Stimulated activated CD4-positive, alpha-beta T cell treated with anti-CD3 and anti-CD28 coated beads, Interleukin-4, amount 100 ng/mL, for 4 hours (primary cell): ENCODE measurements around the gene SCYGR5.

ENCODE experiments used
- DNase-seq, 2 experiments: peaks; one replicate each; pipeline ENCODE4 v3.0.0-alpha.2; 2020

The SCYGR5 gene

DNA sequence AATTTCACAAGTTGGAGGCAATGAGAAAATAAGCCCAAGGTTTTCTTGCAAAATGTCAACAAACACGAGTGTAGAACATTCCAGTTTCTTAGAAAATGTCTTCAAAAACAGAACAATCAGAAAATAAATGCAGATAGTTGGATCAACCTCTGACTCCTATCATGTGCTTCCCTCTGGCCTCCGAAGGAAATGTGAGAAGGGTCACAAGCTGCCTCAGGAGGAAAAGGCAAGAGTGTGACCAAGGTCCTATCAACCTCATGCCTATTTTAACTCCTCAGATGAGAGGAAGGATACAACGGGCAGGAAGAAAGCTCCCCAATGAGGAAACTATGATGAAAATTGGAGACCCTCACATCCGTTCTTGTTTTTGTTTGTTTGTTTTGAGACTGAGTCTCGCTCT, 7.9 kb downstream of the SCYGR5 start:
- no peak for DNase-seq

GRCh38 chr2:227677928-227678327, 11.3 kb downstream of the SCYGR5 start:
- no peak for DNase-seq

- no peak for DNase-seq
These were observed 17.7 kb downstream of the SCYGR5 start for GRCh38 chr2:227684258-227684657.

DNA sequence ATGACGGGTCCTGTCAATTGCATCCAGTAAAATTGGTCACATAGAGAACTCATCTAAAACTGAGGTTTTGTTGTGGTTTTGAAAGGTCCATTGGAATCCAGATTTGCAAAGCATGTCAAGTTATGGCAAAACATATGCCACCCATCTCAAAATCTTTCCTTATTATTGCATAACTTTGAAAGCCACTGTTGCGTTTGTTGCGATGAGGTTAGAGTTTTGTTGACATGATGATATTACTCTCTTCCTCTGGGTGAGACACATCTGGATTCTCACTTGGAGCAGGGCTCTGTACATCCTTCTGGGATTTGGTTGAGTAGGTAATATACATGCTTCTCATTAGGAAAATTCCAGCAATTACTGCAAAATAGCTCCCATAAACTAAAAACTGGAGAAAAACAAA, 20.6 kb downstream of the SCYGR5 start:
- no peak for DNase-seq

DNA sequence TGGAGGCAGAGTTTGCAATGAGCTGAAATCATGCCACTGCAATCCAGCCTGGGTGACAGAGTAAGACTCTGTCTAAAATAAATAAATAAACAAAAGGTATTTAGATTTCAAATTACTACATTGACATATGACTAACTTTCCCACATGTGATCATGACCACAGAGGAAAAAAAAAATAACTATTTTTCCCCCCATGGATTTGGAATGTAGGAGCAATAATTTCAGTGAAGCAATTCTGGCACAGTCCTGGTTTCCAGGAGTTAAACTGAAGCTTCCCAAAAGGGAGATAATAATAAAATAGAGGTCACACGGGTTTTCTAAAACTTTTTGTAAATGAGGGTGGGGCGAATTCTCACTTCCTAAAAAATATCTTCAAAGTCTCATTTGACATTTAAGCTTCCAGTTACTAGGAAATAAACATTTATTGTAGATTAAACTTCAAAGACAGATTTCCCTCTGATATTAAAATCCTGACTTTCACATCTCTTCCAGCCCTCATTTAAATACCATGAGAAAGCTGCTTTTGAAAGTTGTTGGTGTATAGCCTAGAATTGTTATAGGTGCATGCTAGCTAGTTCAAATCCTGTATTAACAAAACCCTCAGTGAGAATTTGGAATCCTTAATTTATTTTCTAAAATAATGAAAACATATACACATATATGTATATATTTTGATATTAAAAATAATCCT, 30.5 kb downstream of the SCYGR5 start:
- DNase-seq: no peak

DNA sequence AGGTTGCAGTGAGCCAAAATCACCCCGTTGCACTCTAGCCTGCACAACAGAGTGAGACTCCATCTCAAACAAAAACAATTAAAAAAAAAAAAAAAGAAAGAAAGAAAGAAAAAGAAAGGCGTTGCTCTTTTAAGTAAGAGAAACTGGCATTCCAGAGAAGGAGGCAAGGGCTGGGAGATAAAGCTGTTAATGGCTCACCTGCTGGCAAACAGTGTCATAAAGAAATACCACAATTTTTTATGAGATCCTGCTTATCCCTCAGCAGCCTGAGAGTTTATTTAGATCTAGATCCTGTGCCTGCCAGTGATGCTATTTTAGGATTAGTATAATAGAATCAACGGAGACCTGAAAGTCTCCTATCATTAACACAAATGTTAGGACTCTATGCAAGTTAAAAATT, 35.0 kb downstream of the SCYGR5 start:
- no peak for DNase-seq

DNA sequence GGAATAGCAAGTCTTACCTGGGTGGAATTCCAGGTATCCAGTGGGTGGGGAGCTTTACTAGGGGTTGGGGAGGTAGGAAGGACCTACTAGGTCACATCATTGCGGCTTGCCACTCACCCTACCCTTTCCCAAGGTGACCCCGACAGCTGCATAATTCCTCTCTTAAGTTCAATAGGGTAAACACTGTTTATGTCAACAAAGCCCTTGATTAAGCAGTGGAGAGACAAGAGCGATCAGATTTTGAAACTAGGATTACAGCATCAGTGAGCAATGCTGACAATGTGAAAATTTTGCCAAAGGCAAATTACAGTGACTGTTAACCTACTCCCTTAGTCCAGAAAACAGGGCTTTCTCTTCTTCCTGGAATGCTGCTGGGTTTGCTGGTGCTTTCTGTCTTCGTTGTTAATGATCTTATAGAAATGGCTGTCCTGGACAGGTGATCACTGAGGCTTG, 36.7 kb downstream of the SCYGR5 start:
- DNase-seq: no peak

- no peak for DNase-seq
These were observed 37.4 kb downstream of the SCYGR5 start for GRCh38 chr2:227703961-227704360.

DNA sequence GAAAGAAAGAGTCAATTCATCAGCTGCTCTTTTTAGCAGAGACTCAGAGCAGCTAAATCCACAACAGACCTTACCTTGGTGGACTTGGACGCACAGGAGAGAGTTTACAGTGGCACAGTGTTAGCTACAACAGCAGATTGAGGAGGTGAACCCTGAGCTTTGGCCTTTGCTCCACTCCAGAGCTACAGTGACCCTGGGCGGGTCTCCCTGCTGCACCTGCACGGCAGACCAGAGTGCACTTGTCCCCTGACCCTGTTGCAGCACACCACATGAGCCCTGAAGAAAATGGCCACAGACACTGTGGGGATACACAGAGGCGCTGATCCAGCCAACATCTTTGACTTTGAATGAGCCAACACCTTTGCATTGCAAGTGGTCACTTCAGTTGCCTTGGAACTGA, 40.3 kb downstream of the SCYGR5 start:
- DNase-seq: no peak

GRCh38 chr2:227707390-227707789, 40.8 kb downstream of the SCYGR5 start:
- DNase-seq: no peak

DNA sequence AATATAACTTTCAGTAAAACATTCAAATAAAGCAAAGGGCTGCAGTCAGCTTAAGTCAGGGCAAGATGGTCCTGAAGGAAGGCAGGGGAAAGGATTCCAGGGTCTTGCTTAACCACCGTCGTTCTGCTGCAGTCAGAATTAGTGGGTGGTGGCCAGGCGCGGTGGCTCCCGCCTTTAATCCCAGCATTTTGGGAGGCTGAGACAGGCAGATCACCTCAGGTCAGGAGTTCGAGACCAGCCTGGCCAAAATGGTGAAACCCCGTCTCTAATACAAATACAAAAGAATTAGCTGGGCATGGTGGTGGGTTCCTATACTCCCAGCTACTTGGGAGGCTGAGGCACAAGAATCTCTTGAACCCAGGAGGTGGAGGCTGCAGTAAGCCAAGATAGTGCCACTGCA, 44.4 kb downstream of the SCYGR5 start:
- DNase-seq: no peak

- no peak for DNase-seq
These were observed 46.7 kb downstream of the SCYGR5 start for GRCh38 chr2:227713291-227713690.

DNA sequence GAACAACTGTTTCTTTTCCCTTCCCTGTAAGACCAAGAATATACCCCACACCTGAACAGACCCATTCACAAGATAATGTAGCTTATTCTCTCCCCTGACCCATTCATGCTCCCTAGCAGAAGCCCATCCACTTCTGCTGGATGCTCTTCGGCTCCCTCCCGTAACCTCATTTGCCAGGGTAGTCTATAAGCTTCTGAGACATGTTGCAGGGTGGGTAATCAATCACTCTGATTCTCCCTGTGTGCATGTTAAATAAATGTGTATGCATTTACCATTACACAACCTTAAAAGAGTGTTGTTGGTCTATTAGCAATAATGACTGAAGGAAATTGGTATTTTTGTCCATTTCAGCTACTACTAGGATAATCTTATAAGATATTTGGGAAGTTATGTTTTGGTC, 49.9 kb downstream of the SCYGR5 start:
- DNase-seq: no peak
